Fibroblast of upper back skin (primary cell): ENCODE measurements around the gene PARP6.
A peak's percentile ranks its signal among the peaks of the same experiment; 100 is the strongest.
"Not testable (repeated sequence)": the region's sequence is repeated elsewhere in the genome, so short reads cannot be mapped to it uniquely, and the experiment has no call there.

Experiments
- DNase-seq: peaks from one replicate; pipeline ENCODE4 v3.0.0-alpha.2; 2013

PARP6 gene

GRCh38 chr15:72276326-72276700 is 4.0 kb upstream of the PARP6 start:
- no peak for DNase-seq

- DNase-seq = not testable (repeated sequence)
These were observed 3.4 kb upstream of the PARP6 start for GRCh38 chr15:72275635-72276325.

- no peak for DNase-seq
These were observed 621 bp upstream of the PARP6 start for GRCh38 chr15:72272997-72273352.

GRCh38 chr15:72271895-72272212 is 500 bp downstream of the PARP6 start:
- peak; percentile 6 for DNase-seq

- DNase-seq = no peak
These were observed 1.1 kb downstream of the PARP6 start for GRCh38 chr15:72271221-72271620.

- no peak for DNase-seq
These were observed 2.6 kb downstream of the PARP6 start for GRCh38 chr15:72269739-72270138.

GRCh38 chr15:72265031-72265430 is 7.3 kb downstream of the PARP6 start:
- DNase-seq = no peak

GRCh38 chr15:72252663-72253299 is 19.6 kb downstream of the PARP6 start:
- no peak for DNase-seq

- DNase-seq = no peak
These were observed 23.1 kb downstream of the PARP6 start for GRCh38 chr15:72249142-72249810.

GRCh38 chr15:72248514-72248913 is 23.8 kb downstream of the PARP6 start:
- no peak for DNase-seq

- DNase-seq = no peak
These were observed 29.5 kb downstream of the PARP6 start for GRCh38 chr15:72242775-72243370.

GRCh38 chr15:72239652-72240051 is 32.7 kb downstream of the PARP6 start:
- DNase-seq = no peak

GRCh38 chr15:72238586-72238985 is 33.8 kb downstream of the PARP6 start:
- no peak for DNase-seq

- DNase-seq = no peak
These were observed 34.5 kb downstream of the PARP6 start for GRCh38 chr15:72237853-72238224.

GRCh38 chr15:72237029-72237852 is 35.1 kb downstream of the PARP6 start:
- DNase-seq = peak; percentile 99

GRCh38 chr15:72236381-72237003 is 35.9 kb downstream of the PARP6 start:
- DNase-seq = no peak

- DNase-seq = no peak
These were observed 37.1 kb downstream of the PARP6 start for GRCh38 chr15:72235298-72235697.

GRCh38 chr15:72233769-72234168 is 38.6 kb downstream of the PARP6 start:
- DNase-seq = no peak

- peak; percentile 76 for DNase-seq
These were observed 40.4 kb downstream of the PARP6 start for GRCh38 chr15:72231833-72232478.

GRCh38 chr15:72231066-72231832 is 41.1 kb downstream of the PARP6 start, which contains the start of gene PKM:
PKM (minus strand) TSS chr15:72231190; CDS start chr15:72219097, 12,093 bp downstream.
- peak; percentile 97 for DNase-seq
